ENCODE measurements around the gene TMEM259.
"Not testable (repeated sequence)": the region's sequence is repeated elsewhere in the genome, so short reads cannot be mapped to it uniquely, and the experiment has no call there.

The TMEM259 gene

DNA sequence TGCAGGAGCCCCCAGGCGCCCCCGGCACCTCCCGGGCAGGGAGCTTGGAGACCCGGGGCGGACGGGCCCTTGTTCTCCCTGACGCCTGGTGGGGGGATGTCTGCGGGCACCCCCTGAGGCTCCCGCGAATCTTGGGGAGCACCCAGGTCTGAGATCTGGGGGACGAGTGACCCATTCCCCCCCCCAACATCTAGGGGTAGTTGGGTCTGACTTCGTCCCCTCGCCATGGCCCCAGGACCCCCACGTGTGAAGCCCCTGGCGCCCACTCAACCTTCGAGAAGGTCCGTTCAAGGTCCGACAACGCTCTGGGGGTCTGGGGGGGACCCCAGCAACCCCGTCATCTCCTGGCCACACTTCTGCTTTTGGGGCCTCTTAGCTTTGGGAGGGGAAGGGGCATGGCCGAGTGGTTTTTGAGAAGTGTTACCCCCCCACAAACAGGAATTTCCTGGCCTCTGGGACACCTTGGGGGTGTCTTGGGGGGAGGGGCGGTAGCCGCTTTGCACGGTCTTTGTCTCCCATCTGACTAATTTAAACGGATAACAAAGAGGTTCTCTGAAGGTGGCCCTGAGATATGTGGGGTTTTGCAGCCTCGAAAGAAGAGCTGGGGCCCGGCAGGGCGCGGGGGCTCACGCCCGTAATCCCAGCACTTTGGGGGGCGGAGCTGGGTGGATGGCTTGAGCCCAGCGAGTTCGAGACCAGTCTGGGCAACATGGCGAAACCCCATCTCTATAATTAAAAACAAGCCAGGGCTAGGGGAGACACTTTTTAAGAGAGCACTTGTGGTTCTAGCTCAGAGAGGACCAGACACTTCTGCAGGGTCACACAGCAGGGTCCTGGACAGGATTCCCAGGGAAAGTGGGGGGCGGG lies 6.1 kb upstream of the TMEM259 start:
- in situ Hi-C loops (cut with HindIII; ENCODE audit: low pct_ligation_motif_present, low sequenced_read_pairs), result no loop called here
- Histone ChIP-seq H3K27ac (peak overlapping the region; percentile 90), H3K27me3 (replicated peaks) (no peaks in the 10 kb centered on the region), H3K4me3 (ENCODE audit: low read depth, low read length) (peak overlapping the region; percentile 96), H3K36me3 (replicated peaks) (peaks cover 21% of the 10 kb centered on the region)
- DNase-seq, result no peak
- TF ChIP-seq, protein P1, sequence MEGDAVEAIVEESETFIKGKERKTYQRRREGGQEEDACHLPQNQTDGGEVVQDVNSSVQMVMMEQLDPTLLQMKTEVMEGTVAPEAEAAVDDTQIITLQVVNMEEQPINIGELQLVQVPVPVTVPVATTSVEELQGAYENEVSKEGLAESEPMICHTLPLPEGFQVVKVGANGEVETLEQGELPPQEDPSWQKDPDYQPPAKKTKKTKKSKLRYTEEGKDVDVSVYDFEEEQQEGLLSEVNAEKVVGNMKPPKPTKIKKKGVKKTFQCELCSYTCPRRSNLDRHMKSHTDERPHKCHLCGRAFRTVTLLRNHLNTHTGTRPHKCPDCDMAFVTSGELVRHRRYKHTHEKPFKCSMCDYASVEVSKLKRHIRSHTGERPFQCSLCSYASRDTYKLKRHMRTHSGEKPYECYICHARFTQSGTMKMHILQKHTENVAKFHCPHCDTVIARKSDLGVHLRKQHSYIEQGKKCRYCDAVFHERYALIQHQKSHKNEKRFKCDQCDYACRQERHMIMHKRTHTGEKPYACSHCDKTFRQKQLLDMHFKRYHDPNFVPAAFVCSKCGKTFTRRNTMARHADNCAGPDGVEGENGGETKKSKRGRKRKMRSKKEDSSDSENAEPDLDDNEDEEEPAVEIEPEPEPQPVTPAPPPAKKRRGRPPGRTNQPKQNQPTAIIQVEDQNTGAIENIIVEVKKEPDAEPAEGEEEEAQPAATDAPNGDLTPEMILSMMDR (IDR thresholded peaks at IDR 0.05; ENCODE audit: low read depth, low read length, missing control alignments), result no peak

DNA sequence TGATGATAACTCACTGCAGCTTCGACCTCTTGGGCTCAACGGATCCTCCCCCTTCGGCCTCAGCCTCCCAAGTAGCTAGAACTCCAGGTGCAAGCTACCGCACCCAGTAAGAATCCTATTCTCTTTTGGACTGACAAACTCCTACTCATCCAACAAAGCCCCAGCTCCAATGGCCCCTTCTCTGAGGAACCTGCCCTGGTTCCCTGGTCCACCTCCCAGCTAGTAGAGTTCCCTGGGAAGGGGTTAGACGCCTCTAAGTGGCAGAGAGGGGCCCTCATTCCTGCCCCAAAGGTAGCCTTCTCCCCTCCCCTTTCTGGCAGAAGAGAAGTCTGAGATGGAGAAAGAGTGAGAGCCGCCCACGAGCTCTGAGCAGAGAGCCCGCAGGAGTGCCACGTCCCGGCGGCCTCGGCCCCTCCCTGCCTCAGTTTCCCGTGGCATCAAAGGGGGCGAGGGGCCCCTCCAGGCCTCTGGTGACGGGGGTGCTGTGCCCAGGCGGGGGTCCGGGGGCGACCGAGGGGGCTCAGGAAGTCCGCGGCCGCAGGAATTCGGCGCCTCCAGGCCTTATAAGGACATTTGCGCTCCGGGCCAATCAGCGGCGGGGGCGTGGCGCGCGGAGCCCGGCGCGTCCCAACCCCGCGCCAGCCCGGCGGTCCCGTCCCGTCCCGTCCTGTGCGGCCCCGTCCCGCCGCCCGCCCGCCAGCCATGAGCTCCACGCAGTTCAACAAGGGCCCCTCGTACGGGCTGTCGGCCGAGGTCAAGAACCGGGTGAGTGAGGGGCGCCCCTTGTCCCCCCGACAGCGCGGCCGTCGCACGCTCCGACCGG lies 5.2 kb upstream of the TMEM259 start, which contains the start of gene CNN2:
CNN2 (plus strand) TSS at position 649 of the 823 bp plus-strand sequence; CDS start at position 703, 54 bp downstream.
- Histone ChIP-seq H3K4me3 (ENCODE audit: low read depth, low read length) (peak within 1 kb of the TSS; percentile 96), H3K27ac (peak within 1 kb of the TSS; percentile 90), H3K36me3 (replicated peaks) (peaks cover 16% of the 10 kb centered on the region), H3K27me3 (replicated peaks) (no peaks in the 10 kb centered on the region)
- in situ Hi-C loops (cut with HindIII; ENCODE audit: low pct_ligation_motif_present, low sequenced_read_pairs), result no loop called here
- DNase-seq, result peak; percentile 69
- TF ChIP-seq, protein P1 (IDR thresholded peaks at IDR 0.05; ENCODE audit: low read depth, low read length, missing control alignments), result no peak

DNA sequence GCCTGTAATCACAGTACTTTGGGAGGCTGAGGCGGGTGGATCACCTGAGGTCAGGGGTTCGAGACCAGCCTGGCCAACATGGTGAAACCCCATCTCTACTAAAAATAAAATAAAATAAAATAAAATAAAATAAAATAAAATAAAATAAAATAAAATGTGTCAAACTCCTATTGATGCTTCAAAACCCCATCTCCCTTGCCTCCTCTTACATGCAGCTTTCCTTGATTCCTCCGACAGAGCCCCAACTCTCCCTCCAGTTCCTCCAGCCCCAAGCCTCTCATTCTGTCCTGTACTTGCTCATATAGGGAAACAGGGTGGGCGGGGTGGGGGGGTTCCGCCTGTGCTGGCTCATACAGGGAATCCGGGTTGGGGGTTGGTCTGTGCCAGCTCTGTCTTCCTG lies 4.2 kb upstream of the TMEM259 start:
- not testable (repeated sequence) for DNase-seq

DNA sequence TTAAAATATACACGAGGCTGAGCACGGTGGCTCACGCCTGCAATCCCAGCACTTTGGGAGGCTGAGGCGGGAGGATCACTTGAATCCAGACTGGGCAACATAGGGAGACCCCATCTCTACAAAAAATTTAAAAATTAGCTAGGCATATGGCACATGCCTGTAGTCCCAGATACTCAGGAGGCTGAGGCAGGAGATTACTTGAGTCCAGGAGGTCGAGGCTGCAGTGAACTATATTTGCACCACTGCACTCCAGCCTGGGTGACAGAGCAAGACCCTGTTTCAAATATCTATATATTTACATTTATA lies 2.9 kb upstream of the TMEM259 start:
- in situ Hi-C loops (cut with HindIII; ENCODE audit: low pct_ligation_motif_present, low sequenced_read_pairs); H3K4me3 ChIP-seq (ENCODE audit: low read depth, low read length); DNase-seq; H3K27me3 ChIP-seq (replicated peaks); H3K36me3 ChIP-seq (replicated peaks); H3K27ac ChIP-seq: not testable (repeated sequence)

More for the DNA sequence above, 4.2 kb upstream of the TMEM259 start:
- in situ Hi-C loops (cut with HindIII; ENCODE audit: low pct_ligation_motif_present, low sequenced_read_pairs); H3K4me3 ChIP-seq (ENCODE audit: low read depth, low read length); H3K36me3 ChIP-seq (replicated peaks); H3K27me3 ChIP-seq (replicated peaks); H3K27ac ChIP-seq: not testable (repeated sequence)

DNA sequence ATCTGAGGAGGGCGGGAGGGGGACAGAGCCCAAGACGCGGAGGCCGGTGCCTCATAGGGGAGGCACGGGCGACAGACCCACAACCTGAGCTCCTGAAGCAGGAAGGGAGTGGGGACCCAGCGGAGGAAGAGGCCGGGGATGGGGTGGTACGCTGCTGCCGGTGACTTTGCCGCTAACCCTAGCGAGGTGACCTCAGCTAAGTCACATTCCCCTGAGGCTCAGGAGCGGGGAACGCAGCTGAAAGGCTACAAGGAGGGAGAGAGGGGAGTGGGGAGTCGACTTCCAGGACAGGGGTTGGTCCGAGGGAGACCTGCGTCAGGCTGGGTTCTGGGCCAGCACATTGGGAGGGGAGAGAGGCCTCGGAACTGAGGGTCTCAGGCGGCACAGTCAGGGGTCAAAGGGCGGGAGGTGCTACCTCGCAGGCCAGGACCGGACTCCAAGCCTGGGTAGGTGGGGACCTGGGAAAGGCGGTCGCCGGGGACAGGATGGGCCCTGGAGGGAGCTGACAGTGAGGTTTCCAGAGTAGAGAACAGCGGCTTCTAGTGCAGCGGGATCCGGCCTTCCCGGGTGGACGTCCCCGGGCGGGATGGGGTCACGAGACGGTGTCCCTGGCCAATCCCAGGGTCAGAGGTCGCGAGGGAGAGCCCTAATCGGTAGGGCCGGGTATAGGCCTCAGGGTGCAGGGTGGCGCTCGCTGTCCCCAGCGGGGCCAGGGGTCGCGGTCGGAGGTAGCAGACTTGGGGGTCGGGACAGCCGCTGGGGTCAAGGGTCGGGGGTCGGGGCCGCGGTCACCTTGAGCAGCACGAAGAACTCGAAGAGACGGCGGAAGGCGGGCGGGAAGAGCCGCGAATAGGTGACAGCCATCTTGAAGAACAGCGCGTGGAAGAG lies 699 bp downstream of the TMEM259 start:
- in situ Hi-C loops (cut with HindIII; ENCODE audit: low pct_ligation_motif_present, low sequenced_read_pairs), result no loop called here
- TF ChIP-seq, protein P1 (IDR thresholded peaks at IDR 0.05; ENCODE audit: low read depth, low read length, missing control alignments), result no peak
- Histone ChIP-seq H3K27ac (peak overlapping the region; percentile 96), H3K36me3 (replicated peaks) (no peaks in the 10 kb centered on the region), H3K27me3 (replicated peaks) (no peaks in the 10 kb centered on the region), H3K4me3 (ENCODE audit: low read depth, low read length) (peak overlapping the region; percentile 92)
- DNase-seq, result no peak

DNA sequence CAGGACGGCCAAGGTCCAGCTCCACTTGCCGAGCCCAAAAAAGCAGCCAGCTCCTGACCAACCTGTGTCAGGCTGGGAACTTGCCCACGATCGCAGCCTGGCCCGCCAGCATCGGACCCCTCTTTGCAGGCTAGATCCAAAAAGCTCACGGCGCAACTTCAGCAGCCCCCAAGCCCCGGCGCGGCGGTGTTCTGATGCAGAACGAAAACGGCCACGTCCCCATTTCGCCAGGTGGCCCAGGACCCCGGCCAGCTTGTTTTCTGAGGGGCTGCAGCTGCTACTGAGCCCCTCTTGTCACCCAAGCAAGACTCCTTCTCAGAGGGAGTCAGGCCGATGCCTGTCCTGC lies 1.3 kb downstream of the TMEM259 start:
- H3K27ac ChIP-seq, result no peak overlapping the region
- peak overlapping the region; percentile 92 for H3K4me3 ChIP-seq (ENCODE audit: low read depth, low read length)
- no peaks in the 10 kb centered on the region for H3K36me3 ChIP-seq (replicated peaks)
- in situ Hi-C loops (cut with HindIII; ENCODE audit: low pct_ligation_motif_present, low sequenced_read_pairs), result no loop called here
- DNase-seq, result no peak
- TF ChIP-seq, protein P1 (IDR thresholded peaks at IDR 0.05; ENCODE audit: low read depth, low read length, missing control alignments), result no peak
- H3K27me3 ChIP-seq (replicated peaks), result no peaks in the 10 kb centered on the region

Data from brain microvascular endothelial cell (primary cell).